Dermis blood vessel endothelial cell (primary cell): ENCODE data around the gene SYT1. TPM values are rescaled to one million over a fixed set of nuclear protein-coding genes. Genes with fewer than 3 reads are reported as not detected.
A peak's percentile ranks its signal among the peaks of the same experiment; 100 is the strongest.
"Not testable (repeated sequence)": the region's sequence is repeated elsewhere in the genome, so short reads cannot be mapped to it uniquely, and the experiment has no call there.

ENCODE experiments used
- DNase-seq: peaks from one replicate; pipeline ENCODE4 v3.0.0; 2010
- total RNA-seq: library from RNA; depleted of rRNA; stranded (reverse); fragments of >200 nt; gene quantifications from 2 replicates; pipeline ENCODE4 v1.2.3, GENCODE V29; 2014

SYT1 gene
- 9.4 and 9.7 TPM in 2 replicates for total RNA-seq

GRCh38 chr12:78864403-78864869 lies at the start of gene SYT1:
Gene SYT1, plus strand, starts transcription at chr12:78864774.
- peak; percentile 89 for DNase-seq

DNA sequence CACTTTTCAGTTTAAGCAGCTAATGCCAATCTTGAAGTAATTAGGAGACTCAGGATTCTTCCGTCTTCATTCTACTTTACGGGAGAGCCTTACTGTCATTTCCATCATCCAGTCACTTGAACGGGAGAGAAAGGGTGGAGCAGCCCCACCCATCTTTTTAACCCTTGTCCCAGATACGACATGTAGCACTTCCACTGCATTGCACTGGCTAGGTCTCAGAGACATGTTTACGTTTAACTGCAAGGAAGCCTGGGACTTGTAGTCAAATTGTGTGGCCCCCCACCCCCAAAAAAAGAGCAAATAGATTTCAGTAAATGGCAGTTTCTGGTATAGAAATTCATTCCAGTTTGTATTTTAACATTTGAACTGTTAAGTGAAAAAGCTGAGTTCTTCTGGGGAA lies 46.1 kb upstream of the SYT1 start:
- DNase-seq, result no peak

DNA sequence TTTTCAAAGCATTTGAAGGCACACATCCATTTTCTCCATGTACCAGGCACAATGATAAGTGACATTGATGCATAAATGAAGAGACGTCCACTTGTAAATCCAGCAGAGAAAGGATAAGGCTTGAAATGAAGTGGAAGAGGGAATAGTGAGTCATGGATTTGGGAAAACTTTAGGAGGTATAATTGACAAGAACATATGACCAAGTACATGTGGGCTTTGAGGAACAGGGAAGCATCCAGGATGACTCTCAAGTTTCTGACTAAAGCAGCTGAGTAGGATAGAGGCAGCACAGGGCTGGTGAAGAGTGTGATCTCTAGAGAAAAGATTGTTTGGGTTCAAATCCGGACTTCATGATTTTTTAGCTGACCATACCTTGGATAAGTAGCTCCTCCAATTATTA lies 43.6 kb upstream of the SYT1 start:
- no peak for DNase-seq

- no peak for DNase-seq
These were observed 39.7 kb upstream of the SYT1 start for GRCh38 chr12:78824918-78825317.

DNA sequence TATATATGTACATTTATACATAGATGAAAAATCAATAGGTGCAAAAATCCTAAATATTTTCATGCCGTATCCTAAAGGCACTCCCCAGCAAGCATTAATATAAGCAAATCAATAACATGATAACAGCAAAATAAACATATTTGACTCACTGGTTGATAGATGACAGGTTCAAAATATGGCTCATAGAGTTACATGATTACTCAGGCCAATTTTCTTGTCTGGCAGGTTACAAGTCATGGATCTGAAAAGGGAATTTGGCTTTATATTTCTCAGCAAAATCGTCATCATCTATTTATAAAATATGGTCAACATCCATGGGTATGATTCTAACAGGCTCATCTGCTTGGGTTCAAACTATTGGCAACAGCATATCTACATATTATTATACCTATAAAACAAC lies 34.9 kb upstream of the SYT1 start:
- no peak for DNase-seq

GRCh38 chr12:78835493-78835892 lies 29.1 kb upstream of the SYT1 start:
- no peak for DNase-seq

DNA sequence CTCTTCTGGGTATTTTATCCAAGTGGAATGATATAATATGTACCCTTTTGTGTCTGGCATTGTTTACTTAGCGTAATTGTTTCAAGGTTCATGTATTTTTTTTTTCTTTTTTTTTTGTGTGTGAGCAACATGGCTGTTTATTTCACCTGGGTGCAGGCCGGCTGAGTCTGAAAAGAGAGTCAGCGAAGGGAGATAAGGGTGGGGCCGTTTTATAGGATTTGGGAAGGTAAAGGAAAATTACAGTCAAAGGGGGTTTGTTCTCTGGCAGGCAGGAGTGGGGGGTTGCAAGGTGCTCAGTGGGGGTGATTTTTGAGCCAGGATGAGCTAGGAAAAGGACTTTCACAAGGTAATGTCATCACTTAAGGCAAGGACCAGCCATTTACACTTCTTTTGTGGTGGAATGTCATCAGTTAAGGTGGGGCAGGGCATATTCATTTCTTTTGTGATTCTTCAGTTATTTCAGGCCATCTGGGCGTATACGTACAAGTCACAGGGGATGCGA lies 24.0 kb upstream of the SYT1 start:
- DNase-seq, result not testable (repeated sequence)

DNA sequence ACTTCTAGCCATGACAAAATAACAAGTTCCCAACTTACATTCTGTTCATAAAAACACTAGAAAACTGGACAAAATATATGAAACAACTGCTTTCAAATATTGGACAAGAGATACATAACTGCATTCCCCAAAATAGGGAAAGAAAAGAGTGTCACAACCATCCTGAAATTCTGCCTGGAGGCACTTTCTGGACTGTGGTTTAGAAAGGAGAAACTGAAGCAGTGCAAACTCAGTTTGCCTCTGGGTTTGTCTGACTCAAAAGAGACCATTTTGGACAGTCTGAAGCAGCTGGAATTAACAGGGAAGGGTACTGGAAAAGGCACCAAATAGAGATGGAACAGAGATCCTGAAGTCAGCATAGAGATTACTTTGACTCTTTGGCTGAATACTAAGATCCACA lies 11.3 kb upstream of the SYT1 start:
- no peak for DNase-seq

DNA sequence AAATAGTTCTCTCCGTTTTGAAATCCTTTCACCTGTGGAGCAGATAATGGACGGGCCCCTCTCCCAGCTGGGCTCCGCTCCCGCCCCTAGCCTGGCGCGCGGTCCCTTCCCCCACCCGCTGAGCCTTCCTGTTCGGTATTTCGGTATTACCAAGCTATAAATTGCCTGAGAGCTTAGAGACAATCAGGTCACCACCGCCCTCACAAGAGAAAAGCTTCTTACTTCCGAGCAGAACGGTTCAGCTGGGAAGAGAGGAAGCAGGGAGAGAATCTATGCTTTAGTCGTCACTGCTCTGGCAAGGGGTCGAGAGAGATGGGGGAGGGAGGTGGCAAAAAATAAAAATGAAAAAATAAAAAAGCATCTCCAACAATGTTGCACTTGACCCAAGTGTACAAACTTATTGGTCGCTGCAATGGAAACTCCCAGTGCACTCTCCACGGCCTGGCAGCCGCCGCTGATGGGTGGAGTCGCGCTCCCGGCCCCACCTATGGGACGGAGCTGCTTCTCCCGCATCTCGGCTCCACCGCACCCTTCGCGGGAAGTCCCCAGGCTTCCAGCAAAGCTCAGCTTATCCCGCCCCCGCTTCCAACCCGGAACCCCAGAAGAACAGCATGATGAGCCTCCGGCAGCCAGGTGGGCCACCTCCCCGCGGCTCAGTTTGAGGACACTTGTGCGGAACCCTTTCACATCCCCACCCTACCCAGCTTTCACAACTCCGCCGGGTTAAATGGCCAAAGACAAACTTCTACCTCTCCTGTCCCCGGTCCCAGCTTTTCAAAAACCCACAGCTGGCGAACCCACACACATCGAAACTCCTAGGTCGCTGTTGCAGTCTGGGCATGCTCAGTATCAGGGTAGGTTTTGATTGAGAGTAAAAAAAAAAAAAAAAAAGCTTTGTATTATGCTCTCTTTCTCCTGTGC lies 832 bp upstream of the SYT1 start:
- DNase-seq, result peak; percentile 78

DNA sequence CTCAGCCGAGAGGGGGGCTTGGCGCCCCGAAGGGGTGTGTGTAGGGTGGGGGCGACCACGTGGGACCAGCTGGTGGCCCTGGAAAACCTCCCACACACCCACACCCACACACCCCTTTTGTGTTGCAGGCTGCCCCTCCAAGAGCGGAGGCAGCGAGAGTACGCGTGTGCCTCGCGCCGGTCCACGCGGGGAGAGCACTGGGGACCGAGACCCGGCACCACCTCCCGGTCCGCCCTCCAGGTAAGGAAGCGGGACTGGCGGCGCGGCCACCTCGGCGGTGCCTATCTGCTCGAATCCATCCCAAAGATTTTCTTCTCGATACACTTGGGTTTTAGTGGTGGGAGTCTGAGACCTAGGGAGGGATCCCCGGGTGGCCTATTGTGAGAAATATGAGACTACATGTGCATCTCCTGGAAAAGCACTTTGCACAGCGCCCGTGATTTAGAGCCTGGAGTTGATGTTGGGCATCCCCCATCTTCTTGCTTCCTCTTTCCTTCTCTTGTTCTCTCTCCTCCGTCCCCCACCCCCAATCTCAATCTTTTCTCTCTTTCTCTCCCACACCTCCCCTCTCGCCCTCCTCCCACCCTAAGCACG lies 393 bp downstream of the SYT1 start:
- DNase-seq, result peak; percentile 25

DNA sequence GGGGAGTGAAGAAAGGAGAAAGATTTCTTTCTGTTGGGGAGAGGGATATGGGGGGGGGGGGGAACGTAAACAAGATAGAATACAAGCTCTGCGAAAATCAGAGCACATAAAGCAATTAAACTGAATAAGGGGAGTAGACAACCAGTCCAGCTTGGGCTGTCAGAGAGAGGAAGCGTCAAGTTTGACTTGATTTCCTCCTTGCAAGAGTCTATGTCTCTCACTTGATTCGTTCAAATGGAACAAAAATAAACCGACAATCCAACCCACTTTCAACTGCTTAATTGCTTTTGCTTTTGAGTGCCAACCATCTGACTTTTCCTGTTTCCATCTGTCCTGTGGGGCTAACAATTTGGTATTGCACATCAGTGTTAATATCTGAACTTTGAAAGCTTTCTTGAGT lies 942 bp downstream of the SYT1 start:
- peak; percentile 30 for DNase-seq

DNA sequence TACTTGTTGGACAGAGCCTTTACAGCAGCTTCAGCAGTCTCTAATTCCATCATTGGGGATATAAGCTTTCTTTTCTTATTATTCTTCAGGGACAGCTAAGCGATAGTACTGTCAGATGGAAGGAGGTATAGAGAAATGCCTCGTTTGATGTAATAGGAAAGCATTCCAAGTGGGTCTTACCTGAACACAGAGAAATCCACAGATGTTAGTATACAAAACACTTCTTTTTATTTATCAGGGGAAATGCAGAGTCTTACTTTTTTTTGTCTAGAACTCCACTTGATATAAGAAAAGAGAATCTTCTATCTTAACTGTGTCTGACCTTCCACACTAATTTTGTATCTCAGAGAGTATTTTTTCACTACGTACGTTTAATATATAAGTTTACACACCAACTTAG lies 1.9 kb downstream of the SYT1 start:
- no peak for DNase-seq

DNA sequence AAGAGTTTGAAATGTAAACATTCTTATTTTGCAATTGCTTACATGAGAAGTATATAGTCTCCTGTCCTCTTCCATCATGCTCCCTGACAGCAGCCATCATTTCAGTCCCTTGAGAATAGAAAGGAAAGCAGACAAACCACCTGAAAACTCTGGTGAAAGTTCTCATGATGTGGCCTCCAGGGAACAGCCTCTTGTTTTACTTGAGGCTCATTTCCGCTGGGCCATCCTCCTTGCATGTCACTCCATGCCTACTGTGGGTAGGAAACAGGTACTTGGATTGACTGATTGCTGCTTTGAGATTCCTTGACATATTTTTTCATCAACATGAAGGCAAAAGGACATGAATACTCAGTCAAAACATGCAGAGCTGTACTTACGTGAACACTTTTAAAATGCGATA lies 6.0 kb downstream of the SYT1 start:
- no peak for DNase-seq

DNA sequence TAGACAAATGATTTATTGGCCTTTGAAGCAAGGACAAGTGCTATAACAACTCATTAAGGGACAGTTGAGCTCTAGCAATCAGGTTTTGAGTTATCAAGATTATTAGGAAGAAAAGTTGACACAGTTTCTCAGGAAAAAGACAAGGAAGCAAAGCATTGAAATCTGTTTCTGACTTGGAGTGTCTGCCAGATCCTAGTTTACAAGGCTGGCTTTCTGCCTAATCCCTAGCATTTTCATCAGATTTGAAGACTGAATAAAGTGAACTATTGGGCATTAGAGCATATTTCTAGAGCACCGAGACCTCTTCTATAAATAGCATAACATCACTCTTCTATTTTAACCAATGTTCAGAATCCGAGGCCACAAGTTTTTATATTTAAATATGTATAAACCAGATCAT lies 7.0 kb downstream of the SYT1 start:
- DNase-seq, result no peak

DNA sequence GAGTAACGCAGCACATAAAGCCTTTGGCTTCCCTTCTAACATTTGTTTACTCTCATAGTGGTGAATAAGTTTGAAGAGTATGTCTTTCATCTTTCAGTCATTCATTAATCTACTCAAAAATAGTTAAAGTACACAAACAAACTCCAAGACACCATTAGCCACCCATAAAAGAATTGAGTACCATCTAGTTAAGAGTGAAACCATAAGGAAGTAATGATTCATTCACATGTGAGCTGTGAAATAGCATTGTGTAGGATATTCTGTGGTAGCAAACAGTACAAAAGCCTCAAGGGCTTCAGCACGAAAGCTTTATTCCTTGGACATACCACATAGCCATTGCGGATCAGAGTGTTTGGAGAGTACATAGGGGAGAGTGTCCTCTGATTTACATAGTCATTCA lies 13.9 kb downstream of the SYT1 start:
- DNase-seq, result peak; percentile 18

- no peak for DNase-seq
These were observed 14.3 kb downstream of the SYT1 start for GRCh38 chr12:78878866-78879265.

- DNase-seq, result peak; percentile 56
These were observed 15.5 kb downstream of the SYT1 start for GRCh38 chr12:78880078-78880477.

DNA sequence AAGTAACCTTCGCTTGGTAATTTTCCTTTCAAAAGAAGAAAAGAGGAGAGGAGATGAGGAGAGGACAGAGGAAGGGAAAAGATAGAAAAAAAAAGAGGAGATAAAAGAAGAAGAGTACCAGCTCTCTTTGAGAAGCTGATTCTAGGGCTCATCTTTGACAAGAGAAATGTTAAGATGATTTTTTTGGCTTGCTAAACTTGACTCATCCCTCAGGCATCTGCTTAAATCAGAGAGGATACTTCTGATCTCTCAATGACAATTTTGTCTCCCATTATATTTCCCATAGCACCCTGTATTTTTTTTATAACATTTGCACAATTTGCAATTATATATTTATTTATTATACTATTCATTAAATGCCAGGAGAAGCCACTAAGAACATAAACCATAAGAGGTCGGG lies 17.1 kb downstream of the SYT1 start:
- no peak for DNase-seq

DNA sequence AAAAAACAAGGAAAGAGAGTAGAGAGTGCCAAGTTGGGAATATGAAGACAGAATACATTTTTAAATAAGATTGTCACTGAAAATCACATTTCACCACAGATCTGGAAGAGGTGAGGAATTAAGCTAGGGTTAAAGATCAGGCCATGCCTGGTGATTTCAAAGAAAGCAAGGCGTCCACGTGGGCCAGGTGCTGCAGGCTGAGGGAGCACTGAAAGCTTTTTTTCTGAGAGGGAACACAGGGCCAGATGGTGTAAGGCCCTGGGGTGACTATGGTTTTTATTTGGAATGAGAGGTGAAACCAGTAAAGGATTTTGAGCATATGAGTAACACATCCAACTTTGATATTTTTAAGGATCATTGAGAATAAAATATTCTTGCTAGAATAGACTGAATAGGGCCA lies 20.9 kb downstream of the SYT1 start:
- no peak for DNase-seq

DNA sequence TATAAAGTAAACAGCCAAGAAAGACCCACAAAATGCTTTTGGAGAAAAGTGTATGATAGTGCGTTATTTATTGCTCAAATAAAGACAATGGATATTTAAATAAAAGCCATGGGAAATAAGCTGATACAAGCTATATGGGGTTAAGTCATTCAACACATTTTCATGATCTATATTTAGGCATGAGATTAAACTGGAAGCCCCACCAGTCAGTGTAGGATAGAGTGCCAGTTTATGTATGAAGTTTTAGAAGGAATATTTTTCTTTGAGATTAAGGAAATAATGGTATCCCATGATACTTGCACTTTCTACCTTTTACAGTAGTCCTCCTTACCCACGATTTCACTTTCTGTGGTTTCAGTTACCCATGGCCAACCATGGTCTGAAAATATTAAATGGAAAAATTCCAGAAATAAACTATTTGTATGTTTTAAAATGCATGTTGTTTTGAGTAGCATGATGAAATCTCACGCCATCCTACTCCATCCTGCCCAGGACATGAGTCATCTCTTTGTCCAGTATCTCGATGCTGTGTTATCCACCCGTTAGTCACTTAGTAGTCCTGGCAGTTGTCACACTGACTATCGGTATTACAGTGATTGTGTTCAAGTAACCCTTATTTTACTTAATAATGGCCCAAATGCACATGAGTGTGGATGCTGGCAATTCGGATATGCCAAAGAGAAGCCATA lies 22.3 kb downstream of the SYT1 start:
- DNase-seq, result peak; percentile 84

GRCh38 chr12:78887444-78887843 lies 22.9 kb downstream of the SYT1 start:
- DNase-seq, result no peak

DNA sequence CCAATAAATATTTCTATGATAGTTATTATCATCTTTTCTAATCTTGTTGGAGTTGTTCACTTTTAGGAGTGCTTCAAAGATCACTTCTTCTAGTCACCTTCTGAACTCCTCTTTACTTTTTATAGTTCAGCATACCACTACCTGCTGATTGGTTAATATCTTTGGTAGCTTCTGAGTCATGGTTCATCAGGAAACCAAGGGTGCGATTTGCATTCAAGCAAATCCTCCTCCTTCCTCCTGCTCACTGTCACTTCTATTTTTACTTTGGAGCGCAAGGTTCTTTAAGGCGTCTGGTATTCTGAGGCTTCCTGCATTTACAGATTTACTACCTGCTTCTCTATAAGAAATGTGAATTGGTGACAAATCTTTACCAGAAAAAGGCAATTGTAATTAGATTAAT lies 24.0 kb downstream of the SYT1 start:
- peak; percentile 19 for DNase-seq

GRCh38 chr12:78891646-78892353 lies 27.2 kb downstream of the SYT1 start:
- DNase-seq, result no peak
